Activated CD4-positive, alpha-beta T cell treated with anti-CD3 and anti-CD28 coated beads for 36 hours (primary cell): ENCODE results near the gene STAT3. TPM values are rescaled to one million over a fixed set of nuclear protein-coding genes. Genes with fewer than 3 reads are reported as not detected.
"Not testable (repeated sequence)": the region's sequence is repeated elsewhere in the genome, so short reads cannot be mapped to it uniquely, and the experiment has no call there.

Source experiments
- ATAC-seq: fragments of 200-7000 bp; cut with Tn5 transposase; one replicate; pipeline ENCODE4 v1.10.0; 2021; ENCODE audit warnings: mild to moderate bottlenecking, moderate library complexity
- CTCF ChIA-PET: fragments of 350-600 bp; sonication (Branson Sonifier 250); formaldehyde crosslinking; loops from one replicate; lab custom pipeline; 2021; ENCODE audit warnings: antibody characterized with exemption; lab: Charles Lee
- POLR2A ChIA-PET: fragments of 350-600 bp; sonication (Branson Sonifier 250); formaldehyde crosslinking; loops from one replicate; lab custom pipeline; 2021; ENCODE audit warnings: antibody characterized with exemption, inconsistent platforms; lab: Charles Lee
- DNase-seq: peaks from one replicate; pipeline ENCODE4 v3.0.0-alpha.2; 2020
- H3K27ac Mint-ChIP-seq: one replicate; pipeline ENCODE4 v1.8.0; 2021; ENCODE audit warnings: mixed read lengths
- H3K27me3 Mint-ChIP-seq: one replicate; pipeline ENCODE4 v1.8.0; 2021; ENCODE audit warnings: mixed read lengths
- H3K36me3 Mint-ChIP-seq: one replicate; pipeline ENCODE4 v1.8.0; 2021; ENCODE audit warnings: low read depth, mixed read lengths
- H3K4me1 Mint-ChIP-seq: one replicate; pipeline ENCODE4 v1.8.0; 2021; ENCODE audit warnings: mixed read lengths
- H3K4me3 Mint-ChIP-seq: one replicate; pipeline ENCODE4 v1.8.0; 2021; ENCODE audit warnings: mild to moderate bottlenecking, moderate library complexity, mixed read lengths
- H3K9me3 Mint-ChIP-seq: one replicate; pipeline ENCODE4 v1.8.0; 2021; ENCODE audit warnings: low read depth, mixed read lengths
- intact Hi-C, 2 experiments: fragments of 100-400 bp; cut with DNase I in 1 of 2; cut with micrococcal nuclease in 1 of 2; formaldehyde crosslinking; loops; one replicate each; pipeline versions ENCODE4 v1.14.2 to v1.15.1; 2022 to 2024; cut with DNase I, micrococcal nuclease
- total RNA-seq, 2 experiments: library from RNA; stranded (reverse); gene quantifications; one replicate each; pipeline ENCODE4 v1.2.3, GENCODE V29; 2021

STAT3 gene
- total RNA-seq, 2 experiments from 2014 or later = 332 to 345 TPM

DNA sequence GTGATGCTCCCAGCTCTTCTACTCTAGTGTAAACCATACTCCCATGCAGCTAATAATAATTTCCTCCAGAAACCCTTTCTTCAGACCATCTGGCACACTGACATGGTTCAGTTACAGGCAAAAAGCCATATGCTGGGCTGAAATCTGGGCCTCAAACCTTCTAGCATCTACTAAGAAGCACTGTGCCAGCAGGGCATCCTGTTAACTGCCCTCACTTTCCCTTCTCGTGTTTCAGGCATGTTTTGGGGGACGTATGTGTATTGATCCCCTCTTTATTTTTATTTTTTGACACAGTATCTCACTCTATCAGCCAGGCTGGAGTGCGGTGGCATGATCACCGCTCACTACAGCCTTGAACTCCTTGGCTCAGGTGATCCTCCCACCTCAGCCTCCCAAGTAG is 66.7 kb downstream of the STAT3 start:
- H3K9me3 Mint-ChIP-seq = no peaks in the 10 kb centered on the region
- H3K27ac Mint-ChIP-seq = peak overlapping the region; percentile 58
- no peak overlapping the region for H3K4me3 Mint-ChIP-seq
- intact Hi-C loops = loop anchor here (2.0 to 5.0 kb wide), 3 partner anchors 41 to 196 kb away; partner anchors contain the start of gene STAT3 (in 1 of the 2)
- H3K36me3 Mint-ChIP-seq = peaks cover 82% of the 10 kb centered on the region
- no peaks in the 10 kb centered on the region for H3K27me3 Mint-ChIP-seq
- POLR2A ChIA-PET = interaction anchor here (0.9 to 1.5 kb wide), 2 partner anchors 9 to 81 kb away, joined by 3 to 4 read pairs; no protein-coding TSS in a partner anchor
- DNase-seq = no peak
- peaks cover 54% of the 10 kb centered on the region for H3K4me1 Mint-ChIP-seq
- CTCF ChIA-PET = interaction anchor here (0.6 to 10.3 kb wide), 15 partner anchors 9 to 209 kb away, joined by 3 to 228 read pairs (median 8); partner anchors contain the start of genes CAVIN1 and STAT3
- no peak for ATAC-seq

DNA sequence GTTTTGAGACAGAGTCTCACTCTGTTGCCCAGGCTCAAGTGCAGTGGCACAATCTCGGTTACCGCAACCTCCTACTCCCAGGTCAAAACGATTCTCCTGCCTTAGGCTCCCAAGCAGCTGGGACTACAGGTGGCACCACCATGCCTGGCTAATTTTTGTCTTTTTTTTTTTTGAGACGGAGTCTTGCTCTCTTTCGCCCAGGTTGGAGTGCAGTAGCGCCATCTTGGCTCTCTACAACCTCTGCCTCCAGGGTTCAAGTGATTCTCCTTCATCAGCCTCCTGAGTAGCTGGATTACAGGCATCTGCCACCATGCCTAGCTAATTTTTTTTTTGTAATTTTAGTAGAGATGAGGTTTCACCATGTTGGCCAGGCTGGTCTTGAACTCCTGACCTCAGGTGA is 70.3 kb downstream of the STAT3 start:
- H3K4me1 Mint-ChIP-seq = peaks cover 76% of the 10 kb centered on the region
- H3K9me3 Mint-ChIP-seq, H3K27me3 Mint-ChIP-seq, H3K4me3 Mint-ChIP-seq, ATAC-seq, intact Hi-C loops, POLR2A ChIA-PET, DNase-seq: not testable (repeated sequence)
- CTCF ChIA-PET = interaction anchor here (0.7 to 11.4 kb wide), 7 partner anchors 8 to 105 kb away, joined by 3 to 175 read pairs (median 3); partner anchors contain the start of gene CAVIN1
- H3K36me3 Mint-ChIP-seq = peaks cover 81% of the 10 kb centered on the region
- peak overlapping the region; percentile 42 for H3K27ac Mint-ChIP-seq

DNA sequence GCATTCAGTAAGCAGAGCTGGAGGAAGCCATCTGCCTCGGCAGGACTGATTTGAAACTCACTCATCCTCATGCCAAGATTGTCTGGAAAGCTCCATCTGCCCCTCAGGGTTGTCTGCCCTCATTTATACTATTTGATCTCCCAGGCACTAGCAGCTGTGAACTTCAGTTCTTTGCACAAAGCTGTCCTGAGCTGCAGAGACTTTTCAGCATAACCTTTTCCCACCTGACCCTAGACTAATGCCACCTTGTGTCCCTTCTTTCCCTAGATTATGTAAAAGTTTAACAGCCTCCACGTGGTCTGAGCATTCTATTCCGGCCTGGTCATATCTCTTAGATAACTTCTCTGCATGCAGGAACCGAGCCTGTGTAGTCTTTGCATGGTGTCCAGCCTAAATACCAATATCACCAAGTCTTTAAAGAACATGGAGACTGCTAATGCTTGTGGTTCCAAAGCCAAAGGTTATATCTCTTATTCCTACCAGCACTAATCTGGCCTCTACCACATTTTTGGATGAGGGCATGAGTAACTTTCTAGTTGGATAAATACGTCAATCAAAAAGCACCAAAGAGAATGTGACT is 70.9 kb downstream of the STAT3 start:
- peaks cover 74% of the 10 kb centered on the region for H3K4me1 Mint-ChIP-seq
- no peaks in the 10 kb centered on the region for H3K27me3 Mint-ChIP-seq
- H3K27ac Mint-ChIP-seq = no peak overlapping the region
- ATAC-seq = no peak
- peaks cover 78% of the 10 kb centered on the region for H3K36me3 Mint-ChIP-seq
- no peak overlapping the region for H3K4me3 Mint-ChIP-seq
- CTCF ChIA-PET = interaction anchor here (0.5 to 11.4 kb wide), 9 partner anchors 8 to 622 kb away, joined by 3 to 175 read pairs (median 3); partner anchors contain the start of gene CAVIN1
- no peaks in the 10 kb centered on the region for H3K9me3 Mint-ChIP-seq
- intact Hi-C loops = no loop called here
- POLR2A ChIA-PET = no interaction called here
- no peak for DNase-seq

DNA sequence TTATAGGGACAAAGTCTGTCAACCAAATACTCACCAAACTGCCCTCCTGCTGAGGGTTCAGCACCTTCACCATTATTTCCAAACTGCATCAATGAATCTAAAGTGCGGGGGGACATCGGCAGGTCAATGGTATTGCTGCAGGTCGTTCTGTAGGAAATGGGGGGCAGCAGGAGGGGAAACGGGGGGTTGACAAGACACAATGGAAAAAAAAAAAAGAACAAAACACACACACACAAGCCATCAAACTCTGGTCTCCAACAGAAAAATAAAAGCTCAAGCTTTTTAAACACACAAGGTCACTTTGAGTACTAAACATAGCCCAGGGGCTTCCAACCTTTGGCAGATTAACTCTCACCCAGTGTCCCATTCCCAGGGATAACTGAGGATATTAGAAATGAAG is 71.5 kb downstream of the STAT3 start:
- no peaks in the 10 kb centered on the region for H3K27me3 Mint-ChIP-seq
- CTCF ChIA-PET = interaction anchor here (0.7 to 11.4 kb wide), 5 partner anchors 14 to 299 kb away, joined by 3 to 175 read pairs (median 4); no protein-coding TSS in a partner anchor
- H3K36me3 Mint-ChIP-seq = peaks cover 76% of the 10 kb centered on the region
- no peak for DNase-seq
- ATAC-seq = no peak
- no peak overlapping the region for H3K27ac Mint-ChIP-seq
- H3K4me3 Mint-ChIP-seq = no peak overlapping the region
- intact Hi-C loops = no loop called here
- POLR2A ChIA-PET = no interaction called here
- peaks cover 74% of the 10 kb centered on the region for H3K4me1 Mint-ChIP-seq
- no peaks in the 10 kb centered on the region for H3K9me3 Mint-ChIP-seq

DNA sequence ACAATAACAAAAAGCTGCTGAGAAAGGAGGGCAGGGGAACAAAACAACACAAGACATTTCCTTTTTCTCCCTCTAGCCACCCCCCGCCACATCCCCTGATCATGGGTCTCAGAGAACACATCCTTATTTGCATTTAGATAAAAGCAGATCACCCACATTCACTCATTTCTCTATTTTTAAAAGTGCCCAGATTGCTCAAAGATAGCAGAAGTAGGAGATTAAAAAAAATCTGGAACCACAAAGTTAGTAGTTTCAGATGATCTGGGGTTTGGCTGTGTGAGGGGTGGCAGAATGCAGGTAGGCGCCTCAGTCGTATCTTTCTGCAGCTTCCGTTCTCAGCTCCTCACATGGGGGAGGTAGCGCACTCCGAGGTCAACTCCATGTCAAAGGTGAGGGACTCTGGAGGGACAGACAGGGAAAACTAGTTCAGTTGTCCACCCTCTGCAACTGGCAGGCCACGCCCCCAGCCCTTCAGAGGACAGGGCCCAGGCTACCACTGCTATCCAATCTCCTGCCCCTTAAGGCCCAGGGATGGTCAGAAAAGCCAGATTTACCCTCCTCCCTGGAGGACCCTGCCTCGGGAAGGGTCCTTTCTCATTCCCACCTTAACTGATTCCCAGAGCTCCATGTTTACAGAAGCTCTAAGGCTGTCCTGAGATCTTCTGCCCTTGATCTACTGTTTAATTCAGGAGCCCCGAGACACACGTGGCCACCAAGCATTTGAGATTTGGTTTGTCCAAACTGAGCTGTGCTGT is 72.7 kb downstream of the STAT3 start:
- ATAC-seq (no peak), DNase-seq (peak; percentile 38)
- H3K4me3 Mint-ChIP-seq = peak overlapping the region; percentile 17
- H3K27me3 Mint-ChIP-seq = no peaks in the 10 kb centered on the region
- intact Hi-C loops = no loop called here
- H3K4me1 Mint-ChIP-seq = peaks cover 77% of the 10 kb centered on the region
- peaks cover 79% of the 10 kb centered on the region for H3K36me3 Mint-ChIP-seq
- ChIA-PET POLR2A (interaction anchor here (0.5 to 1.8 kb wide), 4 partner anchors 13 to 115 kb away, joined by 3 to 5 read pairs (median 4); no protein-coding TSS in a partner anchor), CTCF (interaction anchor here (1.0 to 11.4 kb wide), 5 partner anchors 16 to 92 kb away, joined by 4 to 175 read pairs (median 7); no protein-coding TSS in a partner anchor)
- no peaks in the 10 kb centered on the region for H3K9me3 Mint-ChIP-seq
- H3K27ac Mint-ChIP-seq = peak overlapping the region; percentile 66

DNA sequence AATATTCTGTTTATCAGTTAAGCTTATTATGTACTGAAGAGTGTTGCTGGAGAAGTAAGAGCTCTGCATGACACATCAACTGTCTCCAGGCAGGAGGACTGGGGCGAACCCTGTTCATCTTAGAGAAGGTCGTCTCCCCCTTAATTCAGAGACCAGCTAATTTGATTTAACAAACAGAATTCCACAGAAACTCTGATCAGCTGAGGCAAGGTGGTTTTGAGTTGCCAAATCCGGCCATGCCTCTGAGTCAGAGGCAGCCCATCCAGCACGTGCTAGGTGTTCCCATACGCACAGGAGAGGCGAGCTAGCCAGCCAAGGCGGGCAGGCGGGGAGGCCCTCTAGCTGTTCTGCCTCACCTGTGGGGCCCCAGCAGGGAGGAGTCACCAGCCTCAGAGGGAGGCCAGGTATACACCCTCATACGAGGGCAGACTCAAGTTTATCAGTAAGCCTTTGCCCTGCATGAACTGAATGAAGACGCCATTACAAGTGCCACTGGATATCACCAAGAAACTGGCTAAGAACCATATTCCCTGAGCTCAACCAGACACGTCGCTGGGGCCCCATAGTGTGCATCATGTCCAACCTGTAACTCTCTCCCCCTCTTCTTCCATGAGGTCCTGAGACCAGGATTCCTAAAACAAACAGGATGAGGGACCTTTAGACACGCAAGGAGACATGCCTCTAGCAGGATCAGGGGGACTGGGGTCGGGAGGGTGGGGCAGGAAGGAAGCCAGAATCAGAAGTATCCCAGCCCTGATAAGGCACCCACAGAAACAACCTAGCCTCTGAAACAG is 74.3 kb downstream of the STAT3 start:
- DNase-seq = peak; percentile 64
- POLR2A ChIA-PET = interaction anchor here (0.5 to 2.2 kb wide), 8 partner anchors 23 to 259 kb away, joined by 3 to 8 read pairs (median 5); partner anchors contain the start of gene STAT3
- Mint-ChIP-seq H3K27me3 (no peaks in the 10 kb centered on the region), H3K4me3 (peak overlapping the region; percentile 66), H3K9me3 (no peaks in the 10 kb centered on the region), H3K36me3 (peaks cover 81% of the 10 kb centered on the region), H3K4me1 (peaks cover 81% of the 10 kb centered on the region), H3K27ac (peak overlapping the region; percentile 82)
- intact Hi-C loops = loop anchor here (2.0 to 5.0 kb wide), 5 partner anchors 25 to 213 kb away; partner anchors contain the start of gene STAT5A (in 1 of the 2)
- no peak for ATAC-seq
- CTCF ChIA-PET = interaction anchor here (0.6 to 11.4 kb wide), 17 partner anchors 8 to 264 kb away, joined by 3 to 175 read pairs (median 4); partner anchors contain the start of genes CAVIN1 and STAT3

DNA sequence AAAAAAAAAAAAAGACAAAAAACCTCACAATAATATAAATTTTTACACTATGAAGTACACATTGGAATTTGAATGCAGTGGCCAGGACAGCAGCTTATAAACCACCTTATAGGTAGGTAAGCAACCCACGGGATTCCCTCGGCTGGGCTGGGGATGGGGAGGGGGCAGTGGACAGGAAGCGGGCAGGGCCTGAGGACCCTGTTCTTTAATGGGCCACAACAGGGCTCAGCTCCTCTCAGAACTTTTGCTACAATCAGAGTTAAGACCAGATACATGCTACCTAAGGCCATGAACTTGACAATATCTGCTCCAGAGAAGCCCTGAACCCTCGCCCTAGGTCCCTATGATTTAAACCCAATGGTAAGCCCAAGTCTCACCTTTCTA is 74.9 kb downstream of the STAT3 start:
- Mint-ChIP-seq H3K27ac (peak overlapping the region; percentile 82), H3K4me3 (peak overlapping the region; percentile 66), H3K27me3 (no peaks in the 10 kb centered on the region), H3K9me3 (no peaks in the 10 kb centered on the region), H3K36me3 (peaks cover 80% of the 10 kb centered on the region), H3K4me1 (peaks cover 84% of the 10 kb centered on the region)
- ChIA-PET CTCF (interaction anchor here (0.6 to 11.4 kb wide), 17 partner anchors 9 to 265 kb away, joined by 3 to 175 read pairs (median 4); partner anchors contain the start of gene STAT3), POLR2A (interaction anchor here (0.6 to 2.2 kb wide), 7 partner anchors 24 to 90 kb away, joined by 4 to 8 read pairs (median 5); partner anchors contain the start of gene STAT3)
- intact Hi-C loops = loop anchor here (2.0 to 5.0 kb wide), 5 partner anchors 25 to 214 kb away; partner anchors contain the start of gene STAT5A (in 1 of the 2)
- no peak for DNase-seq
- no peak for ATAC-seq

DNA sequence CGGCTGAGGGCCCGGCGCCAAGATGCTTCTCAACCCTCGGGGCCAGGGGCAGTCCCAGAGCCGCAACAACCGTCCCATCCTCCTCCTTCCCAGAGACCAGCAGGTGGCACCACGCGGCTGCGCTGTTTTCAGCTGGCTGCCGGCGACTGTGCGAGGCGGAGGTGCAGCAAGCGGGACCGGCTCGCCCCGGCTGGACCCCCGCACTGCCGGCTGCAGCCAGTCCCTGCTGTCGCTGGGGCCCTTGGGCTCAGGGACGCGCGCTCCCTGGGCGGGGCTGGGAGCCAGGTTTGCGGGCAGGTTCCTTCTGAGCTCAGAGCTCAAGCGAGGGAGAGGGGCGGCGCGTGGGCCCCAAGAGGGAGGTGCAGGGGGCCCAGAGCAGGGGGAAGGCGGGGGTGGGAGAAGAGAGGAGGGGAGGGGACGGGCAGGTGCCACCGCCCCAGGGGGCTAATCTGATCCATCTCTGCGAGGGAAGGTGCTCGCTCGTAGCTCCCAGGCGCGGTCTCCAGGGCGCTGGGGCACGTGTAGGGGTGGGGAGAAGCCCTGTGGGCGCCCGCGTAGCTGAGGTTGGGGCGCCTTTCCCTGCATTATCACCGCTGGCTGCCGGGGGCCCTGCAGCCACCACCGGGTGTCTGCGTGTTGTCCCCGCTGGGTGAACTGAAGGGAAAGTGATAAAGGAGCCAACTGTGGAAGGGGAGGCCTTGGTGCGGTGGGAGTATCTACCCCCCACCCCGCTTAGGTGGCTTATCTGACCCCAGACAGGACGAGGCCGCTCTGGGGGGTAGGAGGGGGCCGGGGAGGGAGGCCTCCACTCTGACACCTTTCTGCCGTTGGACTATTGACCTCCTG is 75.7 kb downstream of the STAT3 start:
- Mint-ChIP-seq H3K27me3 (no peaks in the 10 kb centered on the region), H3K4me1 (peaks cover 90% of the 10 kb centered on the region), H3K27ac (peak overlapping the region; percentile 96), H3K9me3 (no peaks in the 10 kb centered on the region), H3K36me3 (peaks cover 79% of the 10 kb centered on the region), H3K4me3 (peak overlapping the region; percentile 66)
- ATAC-seq (peak; percentile 69), DNase-seq (peak; percentile 94)
- intact Hi-C loops = loop anchor here (1.0 to 5.0 kb wide), 8 partner anchors 24 to 215 kb away; partner anchors contain the start of genes STAT3 (in 1 of the 2) and STAT5A (in 1 of the 2)
- ChIA-PET CTCF (interaction anchor here (0.6 to 11.4 kb wide), 27 partner anchors 10 to 218 kb away, joined by 3 to 175 read pairs (median 4); partner anchors contain the start of gene STAT3), POLR2A (interaction anchor here (0.6 to 2.2 kb wide), 19 partner anchors 8 to 111 kb away, joined by 3 to 8 read pairs (median 4); partner anchors contain the start of genes CAVIN1 and STAT3)

DNA sequence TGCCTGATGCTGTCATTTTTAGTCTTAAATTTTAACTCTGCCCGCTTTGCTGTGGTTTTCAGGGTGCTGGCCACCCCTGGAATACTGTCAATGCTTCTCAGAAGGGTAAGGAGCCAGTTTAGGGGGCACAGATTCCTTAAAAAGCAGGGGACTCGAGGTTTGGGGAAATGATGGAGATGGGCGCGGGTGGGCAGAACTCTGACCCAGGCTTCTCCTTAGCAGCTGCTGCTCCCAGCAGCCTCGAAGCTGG is 76.3 kb downstream of the STAT3 start:
- CTCF ChIA-PET = interaction anchor here (0.6 to 11.4 kb wide), 23 partner anchors 10 to 215 kb away, joined by 3 to 175 read pairs (median 5); partner anchors contain the start of gene STAT3
- no peak for DNase-seq

More for the DNA sequence above, 76.3 kb downstream of the STAT3 start:
- POLR2A ChIA-PET = interaction anchor here (0.6 to 2.2 kb wide), 18 partner anchors 8 to 111 kb away, joined by 3 to 7 read pairs (median 4); partner anchors contain the start of genes CAVIN1 and STAT3
- H3K27me3 Mint-ChIP-seq = no peaks in the 10 kb centered on the region
- peak overlapping the region; percentile 96 for H3K27ac Mint-ChIP-seq
- no peaks in the 10 kb centered on the region for H3K9me3 Mint-ChIP-seq
- H3K4me3 Mint-ChIP-seq = peak overlapping the region; percentile 66
- intact Hi-C loops = loop anchor here (1.0 to 5.0 kb wide), 8 partner anchors 23 to 215 kb away; partner anchors contain the start of genes STAT3 (in 1 of the 2) and STAT5A (in 1 of the 2)
- H3K36me3 Mint-ChIP-seq = peaks cover 79% of the 10 kb centered on the region
- no peak for ATAC-seq
- peaks cover 91% of the 10 kb centered on the region for H3K4me1 Mint-ChIP-seq
